ENCODE data around the gene FEN1.

The FEN1 gene

DNA sequence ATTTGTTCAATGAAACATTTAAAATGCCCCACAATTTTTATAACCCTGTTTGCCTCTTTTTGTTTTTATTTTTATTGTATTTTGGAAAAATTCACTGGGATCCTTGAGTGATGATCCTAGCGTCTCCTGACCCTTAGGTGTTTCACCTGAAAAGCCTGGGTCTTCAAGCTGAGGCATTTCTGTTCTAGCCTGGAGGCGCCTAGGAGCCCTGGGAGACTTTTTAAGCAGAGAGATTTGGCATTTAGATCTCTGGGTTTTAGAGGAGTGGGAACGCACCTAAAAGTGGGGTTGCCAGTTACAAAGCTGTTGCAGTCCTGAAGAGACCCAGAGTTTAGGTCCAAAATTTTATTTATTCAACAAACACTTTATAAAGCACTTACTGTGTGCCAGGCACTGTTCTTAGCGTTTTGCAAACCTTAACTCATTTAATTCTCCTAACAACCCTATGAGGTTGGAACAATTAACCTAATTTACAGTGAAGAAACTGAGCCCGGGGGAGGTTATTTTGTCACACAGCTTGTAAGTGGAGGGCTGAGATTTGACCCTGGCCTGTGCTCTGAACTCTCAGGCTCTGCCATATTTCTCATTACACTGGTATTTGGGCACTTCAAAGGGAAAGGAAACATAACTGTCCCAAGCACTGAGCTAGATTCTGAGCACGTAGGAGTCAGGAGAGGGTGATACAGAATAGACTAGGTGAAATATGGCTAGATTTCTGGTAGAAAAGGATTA is 24.9 kb downstream of the FEN1 start:
- DNase-seq (ENCODE audit: low spot score), result no peak

- DNase-seq (ENCODE audit: low spot score), result no peak
These were observed 27.5 kb downstream of the FEN1 start for GRCh38 chr11:61820174-61820573.

DNA sequence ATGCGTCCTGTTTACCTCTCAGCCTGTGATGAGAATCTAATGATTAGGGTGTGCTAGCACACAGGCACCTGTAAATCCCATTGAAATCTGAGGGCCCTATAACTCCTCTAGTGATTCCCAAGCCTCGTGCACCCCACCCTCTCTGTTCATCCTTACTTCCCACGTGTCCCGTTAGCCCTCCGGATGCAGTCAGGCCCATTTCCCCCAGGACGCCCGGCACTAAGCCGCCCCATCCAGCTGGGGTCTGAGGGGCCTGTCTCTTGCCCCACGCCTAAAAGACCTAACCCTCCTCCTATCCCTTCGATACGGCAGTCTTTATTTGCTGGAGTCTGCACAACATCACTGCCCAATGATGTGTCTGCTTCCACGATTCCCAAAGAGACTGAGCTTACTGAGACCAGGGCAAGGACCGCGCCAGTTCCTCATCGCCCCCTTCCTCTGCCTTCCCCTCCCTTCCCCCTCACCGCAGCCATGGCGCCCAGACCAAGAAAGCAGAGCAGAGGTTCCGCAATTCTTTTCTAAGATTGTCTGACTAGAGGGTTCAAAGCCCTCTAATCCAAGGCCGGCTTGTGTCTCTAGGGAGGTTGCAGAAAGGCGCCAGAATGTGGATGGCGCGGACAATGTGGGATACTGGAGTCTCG is 34.3 kb downstream of the FEN1 start:
- DNase-seq (ENCODE audit: low spot score), result peak; percentile 28

- DNase-seq (ENCODE audit: low spot score), result peak; percentile 97
These were observed 35.1 kb downstream of the FEN1 start, which contains the start of gene FADS2 for GRCh38 chr11:61827571-61828378. FADS2 (plus strand) TSS chr11:61828300; CDS start chr11:61828391, 91 bp downstream.

GRCh38 chr11:61828379-61828628 is 35.6 kb downstream of the FEN1 start:
- no peak for DNase-seq (ENCODE audit: low spot score)

DNA sequence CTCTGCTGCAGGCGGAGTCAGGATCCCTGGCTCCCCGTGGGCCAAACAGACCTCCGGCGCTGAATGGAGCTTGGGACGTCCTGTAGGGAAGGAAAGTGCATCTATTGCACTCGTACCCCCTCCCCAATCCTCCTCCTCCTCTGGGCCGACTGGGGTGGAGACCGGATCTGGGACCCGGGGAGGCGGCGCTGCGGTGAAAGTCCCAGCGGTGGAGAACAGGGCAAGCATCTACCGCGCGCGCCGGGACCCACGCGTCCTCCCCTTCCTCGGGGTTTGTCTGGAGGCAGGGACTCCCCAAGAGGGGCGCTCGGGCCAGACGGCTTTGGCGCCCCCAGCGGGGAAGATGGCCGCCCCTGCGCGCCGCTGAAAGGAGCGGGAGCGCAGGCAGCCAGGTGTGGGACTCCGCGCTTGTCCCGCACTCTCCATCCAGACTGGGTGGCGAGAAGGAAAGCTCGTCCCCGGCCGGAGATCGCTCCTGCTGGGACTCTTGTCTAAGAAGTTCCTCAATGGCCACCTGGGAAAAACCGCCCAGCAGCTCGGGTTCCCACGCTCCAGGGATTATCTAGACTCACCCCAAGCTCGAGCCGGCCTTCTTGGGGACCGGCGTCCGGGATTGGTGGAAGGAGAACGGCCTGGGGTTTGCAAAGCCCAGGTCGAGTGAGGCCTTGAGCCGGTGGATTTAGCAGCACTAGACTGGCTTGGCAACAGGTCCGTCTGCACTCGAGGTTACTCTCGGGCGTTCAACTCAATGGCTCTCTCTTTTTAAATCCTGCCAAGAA is 36.1 kb downstream of the FEN1 start:
- peak; percentile 57 for DNase-seq (ENCODE audit: low spot score)

DNA sequence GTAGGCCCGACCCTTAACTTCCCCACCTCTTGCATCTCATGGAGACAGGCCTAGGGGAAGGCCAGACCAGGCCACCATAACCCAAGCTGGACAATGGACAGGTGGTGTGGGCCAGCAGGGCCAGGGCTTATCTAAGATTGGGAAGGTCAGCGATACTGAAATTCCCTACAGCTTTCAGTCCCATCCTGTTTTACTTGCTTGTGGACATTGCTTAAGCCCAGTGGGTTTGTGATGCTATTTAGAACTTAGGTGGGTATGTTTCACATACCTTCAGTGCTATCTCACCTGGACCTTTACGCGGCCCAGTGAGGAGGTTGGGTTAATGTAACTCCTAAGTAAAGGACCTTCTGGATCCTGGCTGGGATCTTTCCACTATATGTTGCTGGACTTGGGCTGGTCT is 37.1 kb downstream of the FEN1 start:
- no peak for DNase-seq (ENCODE audit: low spot score)

DNA sequence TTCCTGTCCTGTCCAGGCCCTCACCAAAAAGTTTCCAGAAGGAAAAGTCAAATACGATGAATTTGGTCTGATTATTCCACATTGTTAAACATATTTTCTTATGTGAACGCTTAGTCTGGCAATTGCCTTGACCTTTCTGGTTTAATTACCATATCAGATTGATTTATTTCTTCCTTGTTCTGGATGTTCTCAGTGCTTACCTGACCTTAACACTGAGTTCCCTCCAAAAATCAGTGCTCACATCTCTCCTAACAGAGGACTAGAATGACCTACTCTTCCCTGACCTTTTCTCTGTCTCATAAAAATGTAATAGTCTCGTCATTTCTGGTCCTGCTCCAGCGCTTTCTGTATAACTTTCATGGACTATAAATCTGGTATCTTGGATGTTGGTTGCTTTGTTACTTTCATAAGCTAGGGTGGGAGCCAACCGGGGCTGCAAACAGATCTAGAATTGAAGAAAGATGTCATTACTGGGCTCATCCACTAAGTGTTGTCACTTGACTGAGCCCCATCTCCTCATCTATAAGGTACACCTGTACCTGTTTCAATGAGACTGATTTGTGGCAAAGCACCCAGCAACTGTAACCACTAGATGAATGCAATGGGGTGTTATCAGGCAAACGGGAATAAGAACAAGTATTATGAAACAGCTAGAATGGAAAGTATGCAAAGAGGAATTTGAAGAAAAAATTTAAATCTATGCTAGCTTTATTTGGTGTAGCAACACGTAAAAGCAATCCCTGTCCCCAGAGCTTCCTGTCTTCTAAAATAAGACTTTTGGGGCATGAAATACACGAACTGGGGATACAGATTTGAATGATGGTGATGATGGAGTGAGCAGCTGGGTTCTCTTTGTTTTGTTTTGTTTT is 37.8 kb downstream of the FEN1 start:
- no peak for DNase-seq (ENCODE audit: low spot score)

DNA sequence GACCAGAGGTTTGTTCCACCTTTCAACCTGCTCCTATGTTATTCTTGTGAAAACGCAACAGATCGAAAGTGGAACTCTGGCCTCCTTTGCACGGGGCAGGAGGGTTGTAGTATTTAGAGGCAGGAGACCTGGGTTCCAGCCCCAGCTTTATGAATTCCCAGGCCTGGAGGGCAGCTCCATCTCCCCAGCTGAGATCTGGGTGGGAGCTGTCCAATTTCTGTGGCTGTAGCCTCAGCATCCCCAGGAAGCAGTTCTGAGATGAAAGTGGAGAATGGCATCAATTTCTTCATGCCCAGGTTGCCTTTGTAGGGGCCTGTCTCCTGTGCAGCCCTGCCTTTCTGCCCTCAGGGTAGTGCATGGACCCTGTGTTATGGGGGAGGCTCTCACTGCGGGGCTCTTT is 39.5 kb downstream of the FEN1 start:
- no peak for DNase-seq (ENCODE audit: low spot score)

DNA sequence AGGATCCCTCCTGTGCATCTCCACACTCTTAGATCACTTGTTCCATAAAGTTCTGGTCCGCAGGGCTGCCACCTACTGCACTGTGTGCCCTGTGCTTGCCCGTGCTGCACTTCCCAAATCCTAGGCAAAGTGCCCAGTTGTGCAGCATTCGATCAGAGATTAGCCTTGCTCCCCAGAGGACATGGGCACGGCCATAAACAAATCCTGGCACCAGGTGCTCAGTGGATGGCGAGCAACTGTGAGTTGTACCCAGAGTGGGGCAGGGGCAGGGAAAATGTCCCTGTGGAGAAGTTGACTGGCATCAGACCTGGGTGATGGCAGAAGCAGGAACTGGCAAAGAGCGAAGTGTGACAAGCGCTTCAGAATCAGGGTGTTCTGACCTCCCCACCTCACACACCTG is 40.0 kb downstream of the FEN1 start:
- DNase-seq (ENCODE audit: low spot score), result no peak

GRCh38 chr11:61833471-61833870 is 40.8 kb downstream of the FEN1 start:
- DNase-seq (ENCODE audit: low spot score), result peak; percentile 35

DNA sequence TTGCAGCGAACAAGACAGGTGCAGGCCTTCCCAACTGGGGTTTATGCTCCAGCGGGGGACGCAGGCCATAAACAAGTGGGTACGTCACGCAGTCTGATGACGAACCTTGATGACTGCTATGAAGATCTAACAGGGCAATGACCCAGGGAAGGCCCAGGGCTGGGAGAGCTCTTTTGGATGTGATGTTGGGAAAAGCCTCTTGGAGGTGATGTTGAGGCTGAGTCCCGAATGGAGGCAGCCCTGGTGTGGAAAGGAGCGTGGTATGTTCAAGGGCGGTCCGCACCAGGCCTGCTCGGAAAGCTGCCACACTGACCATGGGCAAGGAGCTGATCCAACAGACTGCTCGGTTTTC is 41.2 kb downstream of the FEN1 start:
- DNase-seq (ENCODE audit: low spot score), result no peak

GRCh38 chr11:61834278-61835048 is 41.8 kb downstream of the FEN1 start:
- peak; percentile 90 for DNase-seq (ENCODE audit: low spot score)

DNA sequence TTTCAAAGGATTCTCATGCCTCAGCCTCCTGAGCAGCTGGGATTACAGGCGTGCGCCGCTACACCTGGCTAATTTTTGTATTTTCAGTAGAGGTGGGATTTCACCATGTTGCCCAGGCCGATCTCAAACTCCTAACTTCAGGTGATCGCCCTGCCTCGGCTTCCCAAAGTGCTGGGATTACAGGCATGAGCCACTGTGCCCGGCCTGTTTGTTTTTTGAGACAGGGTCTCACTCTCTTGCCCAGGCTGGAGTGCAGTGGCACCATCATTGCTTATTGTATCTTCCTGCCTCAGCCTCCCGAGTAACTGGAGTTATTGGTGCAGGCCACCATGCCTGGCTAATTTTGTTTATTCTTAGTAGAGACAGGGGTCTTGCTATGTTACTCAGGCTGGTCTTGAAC is 43.5 kb downstream of the FEN1 start:
- DNase-seq (ENCODE audit: low spot score), result no peak

DNA sequence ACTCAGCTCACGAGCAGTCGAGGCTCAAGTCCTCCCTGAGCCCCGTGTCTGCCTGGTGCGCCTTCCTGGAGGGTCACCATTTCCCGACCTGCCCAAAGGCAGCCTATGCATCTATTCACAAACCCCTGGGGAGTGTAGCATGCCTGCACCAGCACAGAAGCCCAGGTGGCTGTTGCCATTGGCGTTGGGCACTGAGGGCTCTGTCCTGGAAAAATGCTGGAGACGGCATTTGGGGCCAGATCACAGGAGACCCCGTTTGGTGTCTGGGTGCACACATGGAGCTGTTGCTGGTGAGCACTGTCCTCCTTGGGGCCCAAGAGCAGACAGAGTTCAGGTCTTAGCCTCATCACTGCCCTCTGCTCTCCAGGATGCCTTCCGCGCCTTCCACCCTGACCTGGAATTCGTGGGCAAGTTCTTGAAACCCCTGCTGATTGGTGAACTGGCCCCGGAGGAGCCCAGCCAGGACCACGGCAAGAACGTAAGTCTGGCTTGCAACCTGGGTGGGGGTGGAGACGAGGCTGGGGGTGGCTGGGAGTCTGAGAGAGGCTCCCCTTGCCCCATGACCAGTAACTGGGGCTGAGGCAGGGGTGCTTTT is 44.8 kb downstream of the FEN1 start:
- DNase-seq (ENCODE audit: low spot score), result no peak

DNA sequence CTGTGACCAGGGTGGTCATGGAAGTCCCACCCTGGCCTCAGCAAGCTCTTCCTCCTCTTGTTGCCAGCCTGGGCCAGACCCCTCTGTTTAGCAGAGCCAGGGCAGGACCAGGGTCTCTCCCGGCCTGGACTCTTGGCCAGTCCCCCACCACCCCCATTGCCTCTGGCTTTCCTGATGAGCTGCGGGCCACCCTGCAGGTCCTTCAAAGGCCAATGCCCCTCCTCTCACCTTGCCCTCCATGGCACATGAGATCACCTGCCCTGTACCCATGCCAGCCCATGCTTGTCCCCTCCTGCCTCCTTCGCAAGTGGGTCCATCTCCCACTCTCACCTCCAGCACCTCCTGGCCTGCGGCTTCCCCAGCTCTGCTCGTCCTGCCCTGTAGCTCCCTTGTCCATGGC is 45.8 kb downstream of the FEN1 start:
- DNase-seq (ENCODE audit: low spot score), result no peak

- DNase-seq (ENCODE audit: low spot score), result no peak
These were observed 46.2 kb downstream of the FEN1 start for GRCh38 chr11:61838921-61839320.

DNA sequence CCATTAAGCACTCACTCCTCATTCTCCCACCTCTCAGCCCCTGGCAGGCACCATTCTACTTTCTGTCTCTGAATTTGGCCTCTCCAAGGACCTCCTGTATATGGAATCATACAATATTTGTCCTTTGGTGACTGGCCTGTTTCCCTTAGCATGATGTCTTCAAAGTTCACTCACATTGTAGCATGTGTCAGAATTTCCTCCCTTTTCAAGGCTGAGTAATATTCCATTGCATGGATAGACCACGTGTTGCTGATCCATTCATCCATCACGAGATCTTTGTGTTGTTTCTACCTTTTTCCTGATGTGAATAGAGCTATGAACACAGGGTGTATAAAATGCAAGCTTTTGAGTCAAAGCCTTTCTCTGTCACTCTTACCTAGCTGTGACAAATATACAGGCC is 47.0 kb downstream of the FEN1 start:
- DNase-seq (ENCODE audit: low spot score), result no peak

DNA sequence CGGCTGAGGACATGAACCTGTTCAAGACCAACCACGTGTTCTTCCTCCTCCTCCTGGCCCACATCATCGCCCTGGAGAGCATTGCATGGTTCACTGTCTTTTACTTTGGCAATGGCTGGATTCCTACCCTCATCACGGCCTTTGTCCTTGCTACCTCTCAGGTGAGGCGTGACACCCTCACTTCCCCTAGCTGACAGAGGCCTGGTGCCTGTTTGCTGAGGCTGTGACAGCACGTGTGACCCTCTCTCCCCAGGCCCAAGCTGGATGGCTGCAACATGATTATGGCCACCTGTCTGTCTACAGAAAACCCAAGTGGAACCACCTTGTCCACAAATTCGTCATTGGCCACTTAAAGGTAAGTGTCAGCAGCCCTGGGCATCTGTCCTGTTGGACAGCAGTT is 47.7 kb downstream of the FEN1 start:
- no peak for DNase-seq (ENCODE audit: low spot score)

Measured in activated CD4-positive, alpha-beta T cell treated with anti-CD3 and anti-CD28 coated beads, Interleukin-2, Interleukin-4, amounts not matched to agents 100 ng/mL and 50 ng/mL, durations not matched to agents 16 hours and 8 hours (primary cell).